Fibroblast of lung (primary cell): Measurements from ENCODE around the gene FBXW10B. TPM values are rescaled to one million over a fixed set of nuclear protein-coding genes. Genes with fewer than 3 reads are reported as not detected.
"Not testable (repeated sequence)": the region's sequence is repeated elsewhere in the genome, so short reads cannot be mapped to it uniquely, and the experiment has no call there.

ENCODE experiments used
- DNase-seq, 2 donors: peaks; one replicate each; pipeline versions ENCODE4 v3.0.0 to v3.0.0-alpha.2; 2010; ENCODE audit warnings: low read depth in 2 of 2
- H2AFZ ChIP-seq: 2 replicates; pipeline ENCODE4 v1.5.1; 2012; ENCODE audit warnings: low read length, control low read depth, inconsistent platforms
- H3K27ac ChIP-seq: 2 replicates; pipeline ENCODE4 v1.5.1; 2011; ENCODE audit warnings: low read length, control low read depth; ENCODE audit not compliant: insufficient read depth
- H3K27me3 ChIP-seq: 2 replicates; pipeline ENCODE4 v1.5.1; 2011; ENCODE audit warnings: mild to moderate bottlenecking, low read length; ENCODE audit not compliant: control insufficient read depth, insufficient read depth
- H3K36me3 ChIP-seq: 2 replicates; pipeline ENCODE4 v1.5.1; 2011; ENCODE audit warnings: low read length; ENCODE audit not compliant: control insufficient read depth, insufficient read depth
- H3K4me1 ChIP-seq: 2 replicates; pipeline ENCODE4 v1.5.1; 2011; ENCODE audit warnings: low read length; ENCODE audit not compliant: control insufficient read depth, insufficient read depth; ENCODE audit errors: extremely low read depth
- H3K4me2 ChIP-seq: 2 replicates; pipeline ENCODE4 v1.5.1; 2011; ENCODE audit warnings: low read length, control low read depth; ENCODE audit not compliant: insufficient read depth; ENCODE audit errors: extremely low read depth
- H3K4me3 ChIP-seq, 4 experiments: fragments of 200-600 bp in 1 of 4; sonication (generic) in 1 of 4; replicated peaks in 1 of 4; 2 replicates each; pipeline ENCODE4 v1.5.1; 2011 to 2016; ENCODE audit warnings: low read length in 4 of 4, low read depth in 3 of 4, mild to moderate bottlenecking in 3 of 4, control low read depth in 2 of 4, inconsistent platforms in 1 of 4, mixed read lengths in 1 of 4; ENCODE audit not compliant: insufficient read depth in 1 of 4; ENCODE audit errors: control extremely low read depth in 1 of 4
- H3K79me2 ChIP-seq: 2 replicates; pipeline ENCODE4 v1.5.1; 2012; ENCODE audit warnings: mild to moderate bottlenecking, low read length, inconsistent platforms; ENCODE audit not compliant: control insufficient read depth, insufficient read depth
- H3K9ac ChIP-seq: 2 replicates; pipeline ENCODE4 v1.5.1; 2011; ENCODE audit warnings: mild to moderate bottlenecking, low read length, control low read depth; ENCODE audit not compliant: insufficient read depth
- H3K9me3 ChIP-seq: 2 replicates; pipeline ENCODE4 v1.5.1; 2012; ENCODE audit warnings: low read depth, low read length; ENCODE audit not compliant: control insufficient read depth, insufficient read depth
- H4K20me1 ChIP-seq: 2 replicates; pipeline ENCODE4 v1.5.1; 2011; ENCODE audit warnings: low read length; ENCODE audit not compliant: control insufficient read depth, insufficient read depth; ENCODE audit errors: extremely low read depth
- polyA plus RNA-seq, 2 donors: library from polyadenylated mRNA; depleted of rRNA in 1 of 2; stranded (reverse) in 1 of 2; unstranded in 1 of 2; fragments of >200 nt; gene quantifications; 2 replicates each; pipeline ENCODE4 v1.2.1, GENCODE V29; 2011 to 2012; ENCODE audit warnings: missing spikeins in 1 of 2
- total RNA-seq: library from RNA; depleted of rRNA; stranded (reverse); fragments of >200 nt; gene quantifications from 2 replicates; pipeline ENCODE4 v1.2.1, GENCODE V29; 2014

FBXW10B gene
- total and polyA plus RNA-seq, 2 donors (not counting 1 experiment from before 2014, with no cell fraction given) = 0.11 to 0.50 TPM

DNA sequence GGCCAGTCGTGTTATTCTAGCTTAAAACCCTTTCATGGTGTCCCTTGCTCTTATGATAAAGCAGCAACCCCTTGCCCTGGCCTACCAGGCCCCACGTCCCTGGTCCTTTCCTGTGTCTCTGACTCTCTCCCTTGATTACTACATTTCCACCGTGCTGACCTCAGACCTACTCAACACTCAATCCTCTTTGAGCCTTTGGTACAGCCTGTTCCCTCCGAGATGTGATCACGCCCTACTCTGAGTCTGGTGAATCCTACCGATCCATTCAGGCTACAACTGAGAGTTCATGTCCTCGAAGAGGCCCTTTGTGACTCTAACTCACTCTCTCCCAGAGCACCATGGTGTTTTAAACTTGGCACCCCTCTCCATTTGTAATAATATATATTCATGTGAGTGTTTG, 10.5 kb upstream of the FBXW10B start:
- not testable (repeated sequence) for H4K20me1 ChIP-seq, H3K36me3 ChIP-seq, H2AFZ ChIP-seq

DNA sequence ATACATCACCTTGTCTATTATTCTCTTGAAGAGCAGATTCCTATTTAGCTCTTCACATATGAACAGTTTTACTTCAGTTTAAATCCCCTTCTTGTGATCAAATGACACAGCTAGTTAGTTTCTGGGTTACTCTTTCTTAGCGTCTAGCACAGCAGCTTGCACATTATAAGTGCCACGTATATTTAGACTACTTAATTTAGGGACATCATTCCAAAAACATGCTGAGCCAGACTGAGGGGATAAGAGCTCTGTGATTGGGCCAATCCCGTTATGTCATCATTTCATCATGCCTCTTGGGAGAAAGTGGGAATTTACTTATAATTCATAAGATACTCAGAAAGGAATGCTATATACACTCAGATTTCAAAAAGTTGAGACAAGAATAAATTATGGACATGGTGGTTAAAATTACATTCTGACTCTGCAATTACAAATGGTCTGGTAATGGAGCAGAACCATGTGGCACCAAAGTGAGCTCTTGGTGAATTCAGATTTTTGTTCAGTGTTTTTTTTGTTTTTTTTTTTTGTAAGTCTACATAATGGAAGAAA, 4.2 kb upstream of the FBXW10B start:
- H3K79me2 ChIP-seq, H3K27ac ChIP-seq, H2AFZ ChIP-seq, H3K4me2 ChIP-seq, H3K4me1 ChIP-seq, H3K27me3 ChIP-seq, H3K9me3 ChIP-seq, H3K9ac ChIP-seq, H3K4me3 ChIP-seq, H4K20me1 ChIP-seq, H3K36me3 ChIP-seq: not testable (repeated sequence)
- peak in 1 of 2 donors; percentile 29 for DNase-seq

More for the DNA sequence above, 10.5 kb upstream of the FBXW10B start:
- H3K27me3 ChIP-seq, H3K9me3 ChIP-seq, H3K79me2 ChIP-seq, H3K4me1 ChIP-seq, H3K27ac ChIP-seq, H3K9ac ChIP-seq, H3K4me3 ChIP-seq, H3K4me2 ChIP-seq: not testable (repeated sequence)
- DNase-seq = peak in 1 of 2 donors; percentile 43

DNA sequence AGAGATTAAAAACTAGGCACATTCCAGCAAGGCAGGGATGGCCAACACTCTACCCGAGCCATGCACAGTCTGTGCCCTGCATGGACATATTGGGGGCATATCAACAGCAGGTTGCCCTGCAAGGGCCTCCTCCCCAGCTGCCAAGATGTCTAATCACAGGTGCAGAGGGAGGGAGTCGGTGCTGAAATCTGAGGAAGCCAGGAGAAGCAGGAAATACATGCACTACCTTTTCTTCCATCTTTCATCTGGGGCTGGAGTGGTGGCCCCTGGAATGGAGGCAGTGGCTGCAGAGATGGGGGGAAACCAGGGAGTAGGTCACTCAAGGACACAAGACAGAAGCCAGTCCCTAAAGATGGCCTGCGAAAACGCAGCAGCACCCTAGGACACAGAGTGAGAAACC, 3.8 kb upstream of the FBXW10B start:
- not testable (repeated sequence) for H3K27ac ChIP-seq, H3K27me3 ChIP-seq

DNA sequence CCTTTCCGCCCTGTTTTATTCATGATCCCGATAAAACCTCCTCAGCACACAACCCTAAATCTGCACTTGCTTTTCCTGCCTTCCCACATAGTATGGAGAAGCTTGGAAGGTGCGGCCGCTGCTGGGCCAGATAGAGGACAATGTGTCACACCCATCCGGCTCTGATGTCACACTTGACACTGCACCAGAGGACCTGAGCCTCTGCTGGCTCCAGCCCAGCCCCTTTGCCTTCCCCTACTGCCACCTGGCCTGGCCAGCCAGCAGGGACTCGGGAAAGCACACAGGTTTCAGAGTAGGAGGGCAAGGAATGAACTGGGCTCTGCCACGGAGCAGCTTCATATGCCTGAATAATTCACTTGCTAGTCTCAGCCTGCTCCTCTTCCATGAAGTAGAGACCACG, 2.6 kb upstream of the FBXW10B start:
- not testable (repeated sequence) for H3K27me3 ChIP-seq, DNase-seq, H2AFZ ChIP-seq, H3K9ac ChIP-seq, H3K79me2 ChIP-seq, H4K20me1 ChIP-seq, H3K36me3 ChIP-seq, H3K27ac ChIP-seq, H3K4me1 ChIP-seq, H3K4me3 ChIP-seq, H3K9me3 ChIP-seq, H3K4me2 ChIP-seq

More for the DNA sequence above, 3.8 kb upstream of the FBXW10B start:
- not testable (repeated sequence) for H3K79me2 ChIP-seq, H4K20me1 ChIP-seq, H3K36me3 ChIP-seq, H3K4me3 ChIP-seq, H3K4me1 ChIP-seq, H2AFZ ChIP-seq, H3K9me3 ChIP-seq, H3K9ac ChIP-seq, H3K4me2 ChIP-seq, DNase-seq

DNA sequence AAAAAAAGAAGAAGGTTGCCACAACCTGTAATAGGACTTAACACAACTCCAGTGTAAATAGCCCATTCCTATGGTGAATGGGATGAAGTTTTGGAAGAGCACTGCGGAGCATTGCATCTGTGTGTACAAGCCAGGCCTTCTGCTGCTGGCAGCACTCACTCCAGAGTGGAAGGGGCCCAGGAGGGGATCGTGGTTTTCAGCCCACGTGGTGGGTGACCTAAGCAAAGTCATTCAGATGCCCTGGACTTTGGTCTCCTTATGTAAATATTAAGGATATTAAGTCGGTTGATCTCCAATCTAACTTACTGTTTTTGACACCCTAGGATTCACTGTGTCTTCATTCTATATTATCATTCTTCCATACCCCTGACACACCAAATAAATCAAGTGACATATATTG, 2.7 kb downstream of the FBXW10B start:
- H3K79me2 ChIP-seq, DNase-seq, H4K20me1 ChIP-seq: not testable (repeated sequence)

DNA sequence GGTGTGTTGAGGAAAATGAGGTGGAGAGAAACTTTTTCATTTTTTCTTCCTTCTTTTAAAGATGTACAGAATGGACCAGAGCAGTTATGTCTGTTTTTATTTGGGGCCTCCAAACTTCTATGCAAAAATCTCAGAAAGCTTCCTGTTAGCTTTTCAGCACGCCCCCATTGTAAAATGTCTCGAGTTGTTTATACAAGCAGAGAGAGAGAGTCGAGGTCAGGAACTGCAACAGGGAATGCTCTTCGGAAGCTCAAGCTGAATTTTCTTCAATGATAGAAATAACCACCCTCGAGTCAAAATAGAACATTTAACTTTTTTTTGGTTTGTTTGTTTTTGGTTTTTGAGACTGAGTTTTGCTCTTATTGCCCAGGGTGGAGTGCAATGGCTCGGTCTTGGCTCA, 3.7 kb downstream of the FBXW10B start:
- H3K9ac ChIP-seq, H3K4me1 ChIP-seq, H4K20me1 ChIP-seq, H3K4me2 ChIP-seq, H2AFZ ChIP-seq, H3K9me3 ChIP-seq, H3K27me3 ChIP-seq, H3K36me3 ChIP-seq, H3K27ac ChIP-seq, H3K79me2 ChIP-seq, DNase-seq, H3K4me3 ChIP-seq: not testable (repeated sequence)

More for the DNA sequence above, 2.7 kb downstream of the FBXW10B start:
- H3K4me1 ChIP-seq, H3K36me3 ChIP-seq, H3K27me3 ChIP-seq, H2AFZ ChIP-seq, H3K4me3 ChIP-seq, H3K9ac ChIP-seq, H3K9me3 ChIP-seq, H3K27ac ChIP-seq, H3K4me2 ChIP-seq: not testable (repeated sequence)

DNA sequence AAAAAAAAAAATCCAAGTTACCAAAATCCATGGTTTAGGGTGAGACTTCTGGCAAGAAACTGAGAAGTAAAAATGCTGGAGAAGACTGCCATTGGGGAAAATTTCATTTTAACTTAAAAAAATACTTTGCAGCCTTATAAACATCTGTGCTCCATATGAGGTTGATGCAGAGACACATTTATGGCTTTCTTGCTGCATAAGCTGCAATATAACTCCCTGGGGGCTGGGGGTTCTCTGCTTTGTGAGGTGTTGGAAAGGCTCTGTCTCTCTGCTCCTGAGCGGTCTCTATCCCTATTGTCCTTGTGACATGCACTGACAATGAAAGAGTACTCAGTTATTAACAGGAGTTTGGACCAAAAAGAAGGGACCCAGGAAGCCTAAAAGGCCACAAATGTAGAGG, 6.4 kb downstream of the FBXW10B start:
- not testable (repeated sequence) for H3K9me3 ChIP-seq, H3K36me3 ChIP-seq, H3K9ac ChIP-seq, H3K4me1 ChIP-seq, H3K4me2 ChIP-seq, H3K4me3 ChIP-seq, DNase-seq, H3K27me3 ChIP-seq, H3K79me2 ChIP-seq, H4K20me1 ChIP-seq, H2AFZ ChIP-seq, H3K27ac ChIP-seq
